ACHN (cell line): ENCODE results near the gene KIF9.
"Not testable (repeated sequence)": the region's sequence is repeated elsewhere in the genome, so short reads cannot be mapped to it uniquely, and the experiment has no call there.

Source experiments
- DNase-seq: peaks from one replicate; pipeline ENCODE4 v3.0.0-alpha.2; 2015
- in situ Hi-C: cut with HindIII; loops from 2 replicates; pipeline ENCODE4 v1.10.0; 2017; ENCODE audit warnings: low sequenced_read_pairs, low pct_ligation_motif_present, low pct_unique_long_range_greater_than_20kb

The KIF9 gene, protein sequence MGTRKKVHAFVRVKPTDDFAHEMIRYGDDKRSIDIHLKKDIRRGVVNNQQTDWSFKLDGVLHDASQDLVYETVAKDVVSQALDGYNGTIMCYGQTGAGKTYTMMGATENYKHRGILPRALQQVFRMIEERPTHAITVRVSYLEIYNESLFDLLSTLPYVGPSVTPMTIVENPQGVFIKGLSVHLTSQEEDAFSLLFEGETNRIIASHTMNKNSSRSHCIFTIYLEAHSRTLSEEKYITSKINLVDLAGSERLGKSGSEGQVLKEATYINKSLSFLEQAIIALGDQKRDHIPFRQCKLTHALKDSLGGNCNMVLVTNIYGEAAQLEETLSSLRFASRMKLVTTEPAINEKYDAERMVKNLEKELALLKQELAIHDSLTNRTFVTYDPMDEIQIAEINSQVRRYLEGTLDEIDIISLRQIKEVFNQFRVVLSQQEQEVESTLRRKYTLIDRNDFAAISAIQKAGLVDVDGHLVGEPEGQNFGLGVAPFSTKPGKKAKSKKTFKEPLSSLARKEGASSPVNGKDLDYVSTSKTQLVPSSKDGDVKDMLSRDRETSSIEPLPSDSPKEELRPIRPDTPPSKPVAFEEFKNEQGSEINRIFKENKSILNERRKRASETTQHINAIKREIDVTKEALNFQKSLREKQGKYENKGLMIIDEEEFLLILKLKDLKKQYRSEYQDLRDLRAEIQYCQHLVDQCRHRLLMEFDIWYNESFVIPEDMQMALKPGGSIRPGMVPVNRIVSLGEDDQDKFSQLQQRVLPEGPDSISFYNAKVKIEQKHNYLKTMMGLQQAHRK

DNA sequence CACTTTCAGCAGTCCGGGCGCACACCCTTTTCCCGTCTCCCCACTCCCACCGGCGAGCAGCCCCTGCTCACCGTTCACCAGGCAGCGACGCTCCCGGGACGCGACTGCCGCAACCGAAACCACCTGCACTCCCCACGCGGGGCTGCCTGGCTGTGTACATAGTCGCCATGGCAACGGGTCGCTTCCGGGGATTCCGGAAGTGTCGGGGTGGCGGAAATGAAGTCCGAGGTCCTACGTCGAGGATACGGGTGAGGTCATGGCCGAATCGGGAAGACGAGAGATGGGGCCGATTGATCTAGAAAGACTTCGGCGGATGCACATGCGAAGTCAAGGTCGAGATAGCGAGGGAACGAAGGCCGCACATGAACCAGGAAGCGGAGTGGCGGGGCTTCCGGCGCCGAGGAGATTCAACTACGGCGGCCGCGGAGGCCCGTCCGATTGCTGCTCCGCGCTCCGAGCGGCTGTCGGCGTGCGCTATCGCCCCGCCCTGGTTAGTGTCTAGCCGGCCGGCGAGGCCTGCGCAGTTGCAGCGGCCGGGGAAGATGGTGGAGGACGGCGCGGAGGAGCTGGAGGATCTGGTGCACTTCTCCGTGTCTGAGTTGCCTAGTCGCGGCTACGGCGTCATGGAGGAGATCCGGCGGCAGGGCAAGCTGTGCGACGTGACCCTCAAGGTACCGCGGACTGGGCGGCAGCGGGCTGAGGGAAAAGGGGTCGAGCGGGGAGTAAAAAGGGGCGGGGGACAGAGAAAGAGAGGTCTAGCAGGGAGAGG lies at the start of gene KIF9, which contains the start of gene KLHL18:
TSS of gene KIF9 (minus strand) at position 376 of the 769 bp plus-strand sequence. CDS start 5,425 bp downstream, outside the sequence.
TSS of gene KLHL18 (plus strand) at position 521 of the 769 bp plus-strand sequence. CDS start at position 543, 22 bp downstream.
- in situ Hi-C loops = no loop called here

DNA sequence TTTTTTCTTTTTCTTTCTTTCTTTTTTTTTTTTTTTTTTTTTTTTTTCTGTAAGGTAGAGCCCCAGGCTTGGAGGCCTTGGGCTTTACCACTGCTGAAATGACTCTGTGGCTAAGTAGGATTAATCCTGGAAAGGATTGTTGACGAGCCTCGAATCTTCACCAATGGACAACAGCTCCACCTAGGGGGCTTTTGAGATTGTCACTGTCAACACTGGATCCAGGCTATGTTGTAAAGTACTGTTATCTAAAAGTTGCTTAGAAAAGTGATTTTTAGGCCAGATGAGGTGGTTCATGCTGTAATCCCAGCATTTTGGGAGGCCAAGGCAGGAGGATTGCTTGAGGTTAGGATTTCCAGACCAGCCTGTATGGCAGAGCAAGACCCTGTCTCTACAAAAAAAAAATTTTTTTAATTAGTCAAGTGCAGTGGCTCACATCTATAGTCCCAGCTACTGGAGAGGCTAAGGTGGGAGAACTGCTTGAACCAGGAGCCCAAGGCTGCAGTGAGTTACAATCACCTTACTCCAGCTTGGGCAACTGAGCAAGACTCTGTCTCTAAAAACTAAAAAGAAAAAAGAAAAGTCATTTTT lies 41.8 kb upstream of the KIF9 start:
- peak; percentile 69 for DNase-seq
- in situ Hi-C loops = no loop called here

More for the DNA sequence above, at the start of gene KIF9, which contains the start of gene KLHL18:
- peak; percentile 91 for DNase-seq

DNA sequence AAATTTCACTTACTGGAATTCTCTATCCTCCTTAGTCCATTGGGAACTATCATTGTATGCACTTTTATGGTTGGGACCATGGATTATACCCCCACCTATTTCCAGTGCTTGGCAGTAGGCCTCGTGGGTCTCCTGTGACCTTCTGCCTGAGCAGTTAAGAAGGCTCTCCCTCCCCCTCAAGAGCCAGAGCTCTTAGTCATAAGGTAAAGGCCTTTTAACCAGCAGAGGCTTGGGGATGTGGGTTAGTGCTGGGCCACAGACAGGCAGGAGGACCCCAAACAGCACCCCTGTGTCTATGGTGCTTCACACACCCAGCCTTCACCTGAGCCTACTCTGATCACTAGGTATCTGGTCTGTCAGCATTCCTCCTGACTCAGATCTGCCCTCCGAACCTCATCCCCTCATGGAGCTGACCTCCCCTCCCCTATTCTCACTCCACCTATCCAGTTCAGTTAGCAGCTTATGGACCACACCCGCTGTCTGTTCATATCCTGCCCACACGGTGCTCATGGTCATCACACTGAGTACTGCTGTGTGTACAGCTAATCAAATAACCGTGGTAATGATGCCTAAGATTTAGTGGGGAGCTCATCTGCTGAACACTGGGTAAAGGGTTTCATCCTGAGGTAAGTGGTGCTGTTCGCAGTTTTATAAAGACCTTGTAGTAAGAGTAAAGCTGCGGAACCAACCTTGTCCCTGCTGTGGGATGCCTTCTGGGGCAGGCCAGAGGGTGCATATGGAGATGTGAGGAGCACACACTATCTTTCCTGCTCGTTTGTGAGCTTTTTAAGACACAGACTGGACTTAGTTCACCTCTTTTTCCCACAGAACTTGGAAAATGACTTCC lies 41.1 kb upstream of the KIF9 start:
- in situ Hi-C loops = no loop called here
- DNase-seq = peak; percentile 3

DNA sequence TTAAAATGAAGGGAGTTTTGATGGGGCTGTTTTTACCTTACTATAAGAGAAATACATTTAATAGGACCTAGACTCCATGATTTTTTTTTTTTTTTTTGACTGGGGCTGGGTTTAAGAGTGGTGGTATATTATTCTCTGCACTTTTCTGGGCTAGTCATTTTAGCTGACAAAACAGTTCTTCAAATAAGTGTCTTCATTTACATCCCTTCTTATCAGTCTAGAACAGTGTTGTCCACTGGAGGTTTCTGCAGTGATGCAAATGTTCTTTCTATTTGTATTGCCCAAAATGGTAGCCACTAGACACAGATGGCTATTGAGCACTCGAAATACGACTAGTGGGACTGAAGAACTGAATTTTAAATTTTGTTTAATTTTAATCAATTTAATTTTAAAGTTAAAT lies 37.4 kb upstream of the KIF9 start:
- in situ Hi-C loops = no loop called here

GRCh38 chr3:47318916-47319315 lies 36.3 kb upstream of the KIF9 start:
- no peak for DNase-seq
- in situ Hi-C loops = no loop called here

More for the DNA sequence above, 37.4 kb upstream of the KIF9 start:
- no peak for DNase-seq

GRCh38 chr3:47316151-47316550 lies 33.6 kb upstream of the KIF9 start:
- in situ Hi-C loops, DNase-seq: not testable (repeated sequence)

DNA sequence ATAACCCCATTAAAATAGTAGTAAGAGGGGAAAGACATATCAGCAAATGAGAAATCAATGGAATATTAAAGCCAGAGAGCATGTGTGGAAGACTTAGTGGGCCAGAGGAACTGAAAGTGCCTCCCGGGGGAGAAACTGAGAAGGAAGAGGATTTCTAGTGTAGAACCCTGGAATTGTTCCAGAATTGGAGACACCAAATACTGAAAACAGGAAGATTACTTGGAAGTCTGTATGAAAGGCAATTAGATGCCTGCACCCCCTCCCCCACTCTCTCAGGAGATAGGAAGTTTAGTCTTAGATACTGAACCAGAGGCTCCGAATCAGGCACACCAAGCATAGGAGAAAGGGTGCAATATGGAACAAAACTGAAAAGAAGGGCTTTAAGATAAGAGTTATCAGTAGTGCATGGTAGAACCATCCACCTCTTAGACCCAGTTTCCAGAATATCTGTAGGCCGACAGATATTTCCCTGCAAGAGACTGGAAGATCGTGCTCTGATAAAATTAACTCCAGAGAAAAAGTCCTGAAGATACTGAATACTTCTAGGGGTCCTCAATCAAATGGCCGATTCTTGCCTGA lies 32.6 kb upstream of the KIF9 start:
- DNase-seq = no peak
- in situ Hi-C loops = no loop called here

- DNase-seq = no peak
- in situ Hi-C loops = no loop called here
Measured at GRCh38 chr3:47314056-47314764, 31.6 kb upstream of the KIF9 start.

DNA sequence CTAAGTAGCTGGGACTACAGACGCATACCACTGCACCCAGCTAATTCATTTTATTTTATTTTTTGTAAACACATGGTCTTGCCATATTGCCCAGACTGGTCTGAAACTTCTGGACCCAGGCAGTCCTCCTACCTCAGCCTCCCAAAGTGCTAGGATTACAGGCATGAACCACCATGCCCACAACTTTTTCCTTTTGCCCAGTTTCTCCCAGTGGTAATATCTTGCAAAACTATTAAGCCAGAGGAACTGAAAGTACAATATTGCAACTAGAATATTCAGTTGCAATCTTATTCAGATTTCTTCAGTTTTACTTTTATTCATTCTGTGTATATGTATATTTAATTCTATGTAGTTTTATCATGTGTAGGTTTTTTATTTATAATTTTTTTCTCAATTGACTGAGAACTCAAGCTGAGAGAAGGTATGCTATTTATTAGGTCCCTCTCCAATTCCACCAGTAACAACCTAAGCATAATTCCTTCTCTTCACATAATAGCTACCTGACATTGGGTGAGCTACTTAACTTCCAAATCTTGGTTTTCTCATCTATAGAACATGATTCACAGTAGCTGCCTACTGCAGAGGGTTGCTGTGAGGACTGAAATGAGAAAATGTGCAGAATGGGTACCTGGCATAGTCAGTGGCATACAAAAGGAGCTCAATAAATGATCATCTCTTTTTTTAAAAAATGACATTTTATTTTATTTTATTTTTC lies 30.9 kb upstream of the KIF9 start:
- in situ Hi-C loops = no loop called here
- DNase-seq = no peak

DNA sequence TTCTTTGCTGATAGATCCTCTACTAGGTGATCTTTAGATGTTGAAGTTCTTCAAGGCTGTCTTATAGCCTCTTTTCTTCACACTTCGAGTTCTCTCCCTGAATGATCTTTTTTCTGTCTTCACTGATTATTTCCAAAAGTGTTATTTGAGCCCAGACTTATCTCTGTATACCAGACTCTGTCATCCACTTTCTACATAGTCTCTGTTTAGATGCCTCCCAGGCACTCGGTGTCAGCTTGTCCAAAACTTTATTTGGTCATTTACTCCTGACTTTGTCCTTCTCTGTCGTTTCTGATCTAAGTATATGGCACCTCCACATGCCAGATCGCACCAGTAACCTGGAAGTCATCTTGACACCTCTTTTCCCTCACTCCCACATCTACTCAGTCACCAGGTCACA lies 27.8 kb upstream of the KIF9 start:
- in situ Hi-C loops = no loop called here
- DNase-seq = no peak

DNA sequence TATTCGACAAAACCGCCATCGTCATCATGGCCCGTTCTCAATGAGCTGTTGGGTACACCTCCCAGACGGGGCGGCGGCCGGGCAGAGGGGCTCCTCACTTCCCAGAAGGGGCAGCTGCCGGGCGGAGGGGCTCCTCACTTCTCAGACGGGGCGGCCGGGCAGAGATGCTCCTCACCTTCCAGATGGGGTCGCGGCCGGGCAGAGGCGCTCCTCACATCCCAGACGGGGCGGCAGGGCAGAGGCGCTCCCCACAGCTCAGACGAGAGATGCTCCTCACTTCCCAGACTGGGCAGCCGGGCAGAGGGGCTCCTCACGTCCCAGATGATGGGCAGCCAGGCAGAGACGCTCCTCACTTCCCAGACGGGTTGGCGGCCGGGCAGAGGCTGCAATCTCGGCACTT lies 26.6 kb upstream of the KIF9 start:
- DNase-seq, in situ Hi-C loops: not testable (repeated sequence)

DNA sequence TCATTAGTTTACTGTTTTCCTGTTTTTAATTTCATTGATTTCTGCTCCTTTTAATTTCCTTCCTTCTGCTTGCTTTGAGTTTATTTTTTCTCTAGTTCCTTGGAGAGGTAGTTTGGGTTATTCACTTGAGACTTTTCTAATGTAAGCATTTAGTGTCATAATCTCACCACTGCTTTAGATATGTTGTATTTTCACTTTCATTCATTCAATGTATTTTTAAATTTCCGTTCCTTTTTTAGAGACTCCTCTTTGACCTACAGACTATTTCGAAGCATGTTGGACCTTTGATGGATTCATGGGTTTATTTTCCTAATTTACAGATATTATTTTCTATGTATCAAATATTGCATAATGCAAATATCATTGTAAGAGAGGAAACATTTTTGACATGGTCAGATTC lies 23.4 kb upstream of the KIF9 start:
- no peak for DNase-seq

GRCh38 chr3:47301456-47301855 lies 18.9 kb upstream of the KIF9 start:
- in situ Hi-C loops = no loop called here
- no peak for DNase-seq

More for the DNA sequence above, 23.4 kb upstream of the KIF9 start:
- in situ Hi-C loops = no loop called here

- DNase-seq = no peak
- in situ Hi-C loops = no loop called here
Measured at GRCh38 chr3:47299381-47300318, 17.1 kb upstream of the KIF9 start.

DNA sequence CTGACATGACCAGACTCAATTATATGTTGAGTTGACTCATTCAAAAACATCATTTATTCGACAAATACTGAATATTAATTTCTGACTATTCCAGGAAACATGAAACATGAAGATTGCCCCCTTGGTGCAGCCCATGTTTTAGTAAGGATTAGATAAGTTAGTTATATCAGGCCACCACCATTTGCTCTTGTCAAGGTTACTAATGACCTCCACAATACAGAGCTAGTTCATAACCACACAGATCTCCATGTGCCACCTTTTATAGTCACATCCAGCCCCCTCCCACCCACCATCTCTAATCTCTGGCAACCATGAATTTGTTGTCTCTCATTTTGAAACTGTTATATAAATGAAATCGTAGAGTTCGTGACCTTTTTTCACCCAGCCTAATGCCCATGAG lies 15.8 kb upstream of the KIF9 start:
- no peak for DNase-seq
- in situ Hi-C loops = no loop called here
